ENCODE results near the gene MADCAM1.

The MADCAM1 gene

GRCh38 chr19:513368-514165 lies 17.3 kb downstream of the MADCAM1 start:
- Histone ChIP-seq H2AFZ (ENCODE audit: low read length) (no peak overlapping the region), H3K4me3 (ENCODE audit: low read length in 2 of 2) (peak overlapping the region in 1 of 2 donors; percentile 53), H3K27me3 (ENCODE audit: control insufficient read depth in 3 of 3, insufficient read depth in 3 of 3, low read depth in 1 of 3, low read length in 3 of 3) (peaks cover 0 to 2% (median 0%) of the 10 kb centered on the region in 3 experiments), H3K4ac (ENCODE audit: low read length) (peak overlapping the region; percentile 6), H4K91ac (ENCODE audit: low read depth, low read length, poor library complexity) (no peak overlapping the region), H3K27ac (replicated peaks; ENCODE audit: low read length) (peak overlapping the region; percentile 54), H3K14ac (ENCODE audit: low read length) (peak overlapping the region; percentile 63), H3K4me2 (ENCODE audit: insufficient read depth, low read length, poor library complexity, severe bottlenecking) (no peak overlapping the region), H3K79me1 (ENCODE audit: low read depth, low read length) (peaks cover 11% of the 10 kb centered on the region), H3K23ac (ENCODE audit: low read depth, low read length, poor library complexity) (peak overlapping the region; percentile 85), H4K8ac (ENCODE audit: low read depth, low read length) (peak overlapping the region; percentile 43), H3K36me3 (replicated peaks in 1 of 2; ENCODE audit: control insufficient read depth in 2 of 2, insufficient read depth in 2 of 2, low read length in 2 of 2) (peaks cover 11 to 18% of the 10 kb centered on the region in 2 donors), H3K9ac (ENCODE audit: low read depth, low read length, poor library complexity) (peak overlapping the region; percentile 70), H2BK15ac (ENCODE audit: low read length) (peak overlapping the region; percentile 37), H3K9me3 (replicated peaks in 1 of 2; ENCODE audit: control insufficient read depth in 2 of 2, insufficient read depth in 1 of 2, low read depth in 1 of 2, low read length in 2 of 2) (peaks cover 0 to 8% of the 10 kb centered on the region in 2 donors), H3K4me1 (ENCODE audit: control insufficient read depth in 2 of 2, insufficient read depth in 1 of 2, low read depth in 1 of 2, low read length in 2 of 2) (peaks cover 14 to 20% of the 10 kb centered on the region in 2 donors), H2BK5ac (ENCODE audit: low read length) (peak overlapping the region; percentile 68), H2BK120ac (ENCODE audit: low read depth, low read length) (peak overlapping the region; percentile 31), H2BK12ac (ENCODE audit: low read length) (peak overlapping the region; percentile 94), H3K18ac (ENCODE audit: low read length) (peak overlapping the region; percentile 57), H2AK5ac (ENCODE audit: low read depth, low read length) (peak overlapping the region; percentile 90)
- no peak for DNase-seq (ENCODE audit: low spot score)
- WGBS, 2 donors (ENCODE audit: extremely low coverage in 2 of 2, insufficient read length in 2 of 2, insufficient replicate concordance in 1 of 2): no CpG with 5 or more reads among the region's 10 CpGs

DNA sequence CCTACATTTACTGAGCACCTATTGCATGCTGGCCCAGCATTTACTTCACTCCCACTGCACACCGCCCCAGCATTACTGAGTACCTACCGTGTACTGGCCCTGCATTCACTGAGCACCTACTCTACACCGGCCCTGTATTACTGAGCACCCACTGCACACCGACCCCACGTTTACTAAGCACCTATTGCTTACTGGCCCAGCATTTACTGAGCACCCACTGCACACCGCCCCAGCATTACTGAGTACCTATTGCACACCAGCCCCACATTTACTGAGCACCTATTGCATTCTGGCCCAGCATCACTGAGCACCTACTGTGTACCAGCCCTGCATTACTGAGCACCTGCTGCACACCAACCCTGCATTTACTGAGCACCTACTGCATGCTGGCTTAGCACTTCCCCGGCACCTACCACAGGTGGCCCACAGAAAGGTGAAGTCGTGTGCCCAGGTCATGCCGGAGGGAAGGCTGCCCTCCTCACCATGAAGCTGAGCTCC lies 17.9 kb downstream of the MADCAM1 start:
- Histone ChIP-seq H2AK5ac (ENCODE audit: low read depth, low read length) (peak overlapping the region; percentile 98), H3K4me3 (ENCODE audit: low read length in 2 of 2) (peak overlapping the region in 1 of 2 donors; percentile 31), H2AFZ (ENCODE audit: low read length) (no peak overlapping the region), H2BK5ac (ENCODE audit: low read length) (peak overlapping the region; percentile 68), H3K9ac (ENCODE audit: low read depth, low read length, poor library complexity) (peak overlapping the region; percentile 70), H3K14ac (ENCODE audit: low read length) (peak overlapping the region; percentile 63), H3K9me3 (replicated peaks in 1 of 2; ENCODE audit: control insufficient read depth in 2 of 2, insufficient read depth in 1 of 2, low read depth in 1 of 2, low read length in 2 of 2) (peaks cover 0 to 8% of the 10 kb centered on the region in 2 donors), H2BK12ac (ENCODE audit: low read length) (peak overlapping the region; percentile 41), H3K18ac (ENCODE audit: low read length) (peak overlapping the region; percentile 48), H2BK15ac (ENCODE audit: low read length) (peak overlapping the region; percentile 79), H3K79me1 (ENCODE audit: low read depth, low read length) (peaks cover 11% of the 10 kb centered on the region), H3K23ac (ENCODE audit: low read depth, low read length, poor library complexity) (peak overlapping the region; percentile 85), H3K4ac (ENCODE audit: low read length) (peak overlapping the region; percentile 6), H4K91ac (ENCODE audit: low read depth, low read length, poor library complexity) (peak overlapping the region; percentile 96), H2BK120ac (ENCODE audit: low read depth, low read length) (no peak overlapping the region), H3K4me2 (ENCODE audit: insufficient read depth, low read length, poor library complexity, severe bottlenecking) (no peak overlapping the region), H3K27me3 (ENCODE audit: control insufficient read depth in 3 of 3, insufficient read depth in 3 of 3, low read depth in 1 of 3, low read length in 3 of 3) (peaks cover 0 to 2% (median 0%) of the 10 kb centered on the region in 3 experiments), H3K27ac (replicated peaks; ENCODE audit: low read length) (no peak overlapping the region), H3K4me1 (ENCODE audit: control insufficient read depth in 2 of 2, insufficient read depth in 1 of 2, low read depth in 1 of 2, low read length in 2 of 2) (peaks cover 17 to 22% of the 10 kb centered on the region in 2 donors), H3K36me3 (replicated peaks in 1 of 2; ENCODE audit: control insufficient read depth in 2 of 2, insufficient read depth in 2 of 2, low read length in 2 of 2) (peaks cover 10 to 14% of the 10 kb centered on the region in 2 donors), H4K8ac (ENCODE audit: low read depth, low read length) (peak overlapping the region; percentile 43)
- WGBS, 2 donors (ENCODE audit: extremely low coverage in 2 of 2, insufficient read length in 2 of 2, insufficient replicate concordance in 1 of 2): no CpG with 5 or more reads among the region's 9 CpGs
- DNase-seq (ENCODE audit: low spot score): no peak

DNA sequence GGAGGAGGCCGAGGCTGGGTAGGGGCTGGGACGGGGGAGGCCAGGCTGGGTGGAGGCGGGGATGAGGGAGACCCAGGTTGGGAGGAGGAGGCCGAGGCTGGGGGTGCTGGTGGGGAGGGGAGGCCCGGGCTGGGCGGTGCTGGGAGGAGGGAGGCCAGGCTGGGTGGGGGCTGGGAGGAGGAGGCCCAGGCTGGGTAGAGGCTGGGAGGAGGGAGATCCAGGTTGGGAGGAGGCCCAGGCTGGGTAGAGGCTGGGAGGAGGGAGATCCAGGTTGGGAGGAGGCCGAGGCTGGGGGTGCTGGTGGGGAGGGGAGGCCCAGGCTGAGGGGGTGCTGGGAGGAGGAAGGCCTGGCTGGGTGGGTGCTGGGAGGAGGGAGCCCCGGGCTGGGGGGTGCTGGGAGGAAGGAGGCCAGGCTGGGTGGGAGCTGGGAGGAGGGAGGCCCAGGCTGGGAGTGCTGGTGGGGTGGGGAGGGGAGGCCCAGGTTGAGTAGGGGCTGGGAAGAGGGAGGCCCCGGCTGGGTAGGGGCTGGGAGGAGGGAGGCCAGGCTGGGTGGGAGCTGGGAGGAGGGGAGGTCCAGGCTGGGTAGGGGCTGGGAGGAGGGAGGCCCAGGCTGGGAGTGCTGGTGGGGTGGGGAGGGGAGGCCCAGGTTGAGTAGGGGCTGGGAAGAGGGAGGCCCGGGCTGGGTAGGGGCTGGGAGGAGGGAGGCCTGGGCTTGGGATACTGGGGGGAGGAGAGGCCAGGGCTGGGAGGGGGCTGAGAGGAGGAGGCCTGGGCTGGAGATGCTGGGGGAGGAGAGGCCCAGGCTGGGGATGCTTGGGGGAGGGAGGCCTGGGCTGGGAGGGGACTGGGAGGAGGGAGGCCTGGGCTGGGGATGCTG lies 21.7 kb downstream of the MADCAM1 start:
- WGBS, 2 donors (ENCODE audit: extremely low coverage in 2 of 2, insufficient read length in 2 of 2, insufficient replicate concordance in 1 of 2): no CpG with 5 or more reads among the region's 10 CpGs

More for the DNA sequence above, 21.7 kb downstream of the MADCAM1 start:
- Histone ChIP-seq H2BK120ac (ENCODE audit: low read depth, low read length) (no peak overlapping the region), H3K27me3 (ENCODE audit: control insufficient read depth in 3 of 3, insufficient read depth in 3 of 3, low read depth in 1 of 3, low read length in 3 of 3) (peaks cover 0 to 2% (median 0%) of the 10 kb centered on the region in 3 experiments), H2BK15ac (ENCODE audit: low read length) (no peak overlapping the region), H3K4ac (ENCODE audit: low read length) (no peak overlapping the region), H3K27ac (replicated peaks; ENCODE audit: low read length) (no peak overlapping the region), H2AK5ac (ENCODE audit: low read depth, low read length) (no peak overlapping the region), H2AFZ (ENCODE audit: low read length) (no peak overlapping the region), H4K8ac (ENCODE audit: low read depth, low read length) (no peak overlapping the region), H4K91ac (ENCODE audit: low read depth, low read length, poor library complexity) (no peak overlapping the region), H3K9ac (ENCODE audit: low read depth, low read length, poor library complexity) (no peak overlapping the region), H3K14ac (ENCODE audit: low read length) (no peak overlapping the region), H3K4me3 (ENCODE audit: low read length in 2 of 2) (no peak overlapping the region), H2BK5ac (ENCODE audit: low read length) (no peak overlapping the region), H2BK12ac (ENCODE audit: low read length) (no peak overlapping the region), H3K4me1 (ENCODE audit: control insufficient read depth in 2 of 2, insufficient read depth in 1 of 2, low read depth in 1 of 2, low read length in 2 of 2) (peaks cover 5 to 7% of the 10 kb centered on the region in 2 donors), H3K4me2 (ENCODE audit: insufficient read depth, low read length, poor library complexity, severe bottlenecking) (no peak overlapping the region), H3K79me1 (ENCODE audit: low read depth, low read length) (peaks cover 11% of the 10 kb centered on the region), H3K23ac (ENCODE audit: low read depth, low read length, poor library complexity) (no peak overlapping the region), H3K18ac (ENCODE audit: low read length) (no peak overlapping the region), H3K36me3 (replicated peaks in 1 of 2; ENCODE audit: control insufficient read depth in 2 of 2, insufficient read depth in 2 of 2, low read length in 2 of 2) (peaks cover 14 to 15% of the 10 kb centered on the region in 2 donors), H3K9me3 (replicated peaks in 1 of 2; ENCODE audit: control insufficient read depth in 2 of 2, insufficient read depth in 1 of 2, low read depth in 1 of 2, low read length in 2 of 2) (peaks cover 0 to 17% of the 10 kb centered on the region in 2 donors)
- DNase-seq (ENCODE audit: low spot score): peak; percentile 50

Measured in neuronal stem cell (in vitro differentiated cells).